HepG2 (cell line): ENCODE data around the gene EIF1. TPM values are rescaled to one million over a fixed set of nuclear protein-coding genes. Genes with fewer than 3 reads are reported as not detected.

ENCODE experiments used
- ADNP ChIP-seq: sonication (generic); formaldehyde crosslinking; IDR thresholded peaks from 2 replicates; pipeline ENCODE4 v1.4.0; 2020; ENCODE audit warnings: missing genetic modification reagents
- CSRNP2 ChIP-seq: sonication (generic); formaldehyde crosslinking; conservative IDR thresholded peaks from 2 replicates; pipeline ENCODE4 v1.8.0; 2022; ENCODE audit warnings: low read depth, missing genetic modification reagents
- DMTF1 ChIP-seq: sonication (generic); formaldehyde crosslinking; IDR thresholded peaks from 2 replicates; pipeline ENCODE4 v1.4.0; 2020; ENCODE audit warnings: mild to moderate bottlenecking, missing genetic modification reagents
- IRF9 ChIP-seq: sonication (generic); formaldehyde crosslinking; IDR thresholded peaks from 2 replicates; pipeline ENCODE4 v1.8.0; 2022; ENCODE audit warnings: missing genetic modification reagents, mild to moderate bottlenecking, borderline replicate concordance
- MATR3 ChIP-seq: sonication (generic); formaldehyde crosslinking; IDR thresholded peaks from 2 replicates; pipeline ENCODE4 v1.4.0; 2020; ENCODE audit warnings: missing genetic modification reagents
- MLLT10 ChIP-seq: sonication (generic); formaldehyde crosslinking; IDR thresholded peaks from 2 replicates; pipeline ENCODE4 v1.4.0; 2020; ENCODE audit warnings: missing genetic modification reagents
- MTF2 ChIP-seq: sonication (generic); formaldehyde crosslinking; IDR thresholded peaks from 2 replicates; pipeline ENCODE4 v1.5.0; 2020; ENCODE audit warnings: missing genetic modification reagents, borderline replicate concordance
- NCOA1 ChIP-seq: sonication (generic); formaldehyde crosslinking; IDR thresholded peaks from 2 replicates; pipeline ENCODE4 v1.9.0; 2021; ENCODE audit warnings: missing genetic modification reagents
- ZBTB20 ChIP-seq: sonication (generic); formaldehyde crosslinking; IDR thresholded peaks from 2 replicates; pipeline ENCODE4 v1.8.1; 2023; ENCODE audit warnings: missing genetic modification reagents, low read depth, mild to moderate bottlenecking, borderline replicate concordance
- ZNF180 ChIP-seq: sonication (generic); formaldehyde crosslinking; IDR thresholded peaks from 2 replicates; pipeline ENCODE4 v1.4.0; 2020; ENCODE audit warnings: low read depth, missing genetic modification reagents, borderline replicate concordance
- ZNF556 ChIP-seq: sonication (generic); formaldehyde crosslinking; IDR thresholded peaks from 2 replicates; pipeline ENCODE4 v1.4.0; 2020; ENCODE audit warnings: mild to moderate bottlenecking, missing genetic modification reagents, borderline replicate concordance
- polyA plus RNA-seq, 8 experiments: library from polyadenylated mRNA; depleted of rRNA in 3 of 8; stranded (reverse) in 7 of 8; unstranded in 1 of 8; fragments of >200 nt; fragmentation: Illumina TruSeq in 4 of 8; extraction: Trizol in 4 of 8; gene quantifications; 2 replicates each; pipeline versions ENCODE4 v1.2.1 to v1.2.3, GENCODE V29; 2011 to 2016; ENCODE audit warnings: low read depth in 4 of 8, missing spikeins in 1 of 8, mixed read lengths in 1 of 8; ENCODE audit not compliant: insufficient read depth in 1 of 8
- total RNA-seq, 5 experiments: library from RNA; depleted of rRNA; stranded (reverse); fragments of >200 nt; fragmentation: Illumina TruSeq; extraction: Trizol; gene quantifications; 2 replicates each; pipeline ENCODE4 v1.2.3, GENCODE V29; 2016; ENCODE audit warnings: low read depth in 1 of 5
- TF ChIP-seq, protein P1 (sequence below): sonication (generic); formaldehyde crosslinking; conservative IDR thresholded peaks from 2 replicates; pipeline ENCODE4 v1.4.0; 2020; ENCODE audit warnings: missing genetic modification reagents
- TF ChIP-seq, protein P2 (sequence below): sonication (generic); formaldehyde crosslinking; IDR thresholded peaks from 2 replicates; pipeline ENCODE4 v1.5.0; 2020; ENCODE audit warnings: missing genetic modification reagents
- TF ChIP-seq, protein P3 (sequence below): sonication (generic); formaldehyde crosslinking; IDR thresholded peaks from 2 replicates; pipeline ENCODE4 v1.4.0; 2020; ENCODE audit warnings: mild to moderate bottlenecking, missing genetic modification reagents
- TF ChIP-seq, protein P4 (sequence below): sonication (generic); formaldehyde crosslinking; IDR thresholded peaks from 2 replicates; pipeline ENCODE4 v1.5.0; 2020; ENCODE audit warnings: mild to moderate bottlenecking, missing genetic modification reagents

Gene EIF1
- total and polyA plus RNA-seq, 2 of the 13 experiments (the other 11 are each of a cell fraction or from before 2014, with no cell fraction given): 147 to 517 TPM

DNA sequence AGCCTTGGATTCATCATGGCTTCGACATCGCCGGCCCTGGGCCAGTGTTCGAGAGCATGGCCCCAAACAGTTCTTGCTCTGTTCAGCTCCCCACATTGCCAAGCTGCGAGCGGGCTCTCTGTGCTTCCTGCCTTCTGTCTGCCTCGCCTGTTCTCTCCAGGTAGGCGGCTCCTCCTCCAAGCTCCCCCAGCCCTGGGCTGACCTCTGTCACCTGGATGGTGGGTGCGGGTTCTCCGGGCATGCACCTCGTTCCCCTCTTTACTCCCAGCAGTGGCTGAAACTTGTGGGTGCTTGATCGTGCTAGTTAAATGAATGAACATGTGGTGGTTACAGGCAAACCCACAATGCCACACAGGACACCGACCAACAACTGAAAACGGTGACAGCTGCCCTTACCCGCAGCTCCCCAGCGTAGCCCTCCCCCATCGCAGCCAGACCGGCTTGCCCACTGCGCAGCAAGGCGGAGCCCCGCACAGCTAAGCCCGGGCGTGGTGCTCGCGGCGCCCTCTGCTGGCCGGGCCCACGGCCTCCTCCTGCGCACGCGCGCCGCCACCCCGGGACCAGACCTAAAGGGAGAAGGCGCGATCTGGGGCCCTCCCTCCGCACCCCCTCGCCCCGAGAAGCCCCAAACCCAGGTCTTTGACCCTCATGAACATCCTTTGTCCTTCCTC is 23.0 kb upstream of the EIF1 start (continued):
- 0 out of 2 replicates have a peak, but pooled peaks have one; percentile 40 for TF ChIP-seq ZBTB20 (CRISPR knock-in tag)
- TF ChIP-seq MTF2: no peak; the same call in 1 of the 2 replicates
- TF ChIP-seq, protein P1, sequence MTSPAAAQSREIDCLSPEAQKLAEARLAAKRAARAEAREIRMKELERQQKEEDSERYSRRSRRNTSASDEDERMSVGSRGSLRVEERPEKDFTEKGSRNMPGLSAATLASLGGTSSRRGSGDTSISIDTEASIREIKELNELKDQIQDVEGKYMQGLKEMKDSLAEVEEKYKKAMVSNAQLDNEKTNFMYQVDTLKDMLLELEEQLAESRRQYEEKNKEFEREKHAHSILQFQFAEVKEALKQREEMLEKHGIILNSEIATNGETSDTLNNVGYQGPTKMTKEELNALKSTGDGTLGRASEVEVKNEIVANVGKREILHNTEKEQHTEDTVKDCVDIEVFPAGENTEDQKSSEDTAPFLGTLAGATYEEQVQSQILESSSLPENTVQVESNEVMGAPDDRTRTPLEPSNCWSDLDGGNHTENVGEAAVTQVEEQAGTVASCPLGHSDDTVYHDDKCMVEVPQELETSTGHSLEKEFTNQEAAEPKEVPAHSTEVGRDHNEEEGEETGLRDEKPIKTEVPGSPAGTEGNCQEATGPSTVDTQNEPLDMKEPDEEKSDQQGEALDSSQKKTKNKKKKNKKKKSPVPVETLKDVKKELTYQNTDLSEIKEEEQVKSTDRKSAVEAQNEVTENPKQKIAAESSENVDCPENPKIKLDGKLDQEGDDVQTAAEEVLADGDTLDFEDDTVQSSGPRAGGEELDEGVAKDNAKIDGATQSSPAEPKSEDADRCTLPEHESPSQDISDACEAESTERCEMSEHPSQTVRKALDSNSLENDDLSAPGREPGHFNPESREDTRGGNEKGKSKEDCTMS: no peak
- no peak for TF ChIP-seq NCOA1 (CRISPR knock-in tag)
- peak; percentile 79; the same call in 1 of the 2 replicates for TF ChIP-seq IRF9 (CRISPR knock-in tag)
- TF ChIP-seq, protein P2, sequence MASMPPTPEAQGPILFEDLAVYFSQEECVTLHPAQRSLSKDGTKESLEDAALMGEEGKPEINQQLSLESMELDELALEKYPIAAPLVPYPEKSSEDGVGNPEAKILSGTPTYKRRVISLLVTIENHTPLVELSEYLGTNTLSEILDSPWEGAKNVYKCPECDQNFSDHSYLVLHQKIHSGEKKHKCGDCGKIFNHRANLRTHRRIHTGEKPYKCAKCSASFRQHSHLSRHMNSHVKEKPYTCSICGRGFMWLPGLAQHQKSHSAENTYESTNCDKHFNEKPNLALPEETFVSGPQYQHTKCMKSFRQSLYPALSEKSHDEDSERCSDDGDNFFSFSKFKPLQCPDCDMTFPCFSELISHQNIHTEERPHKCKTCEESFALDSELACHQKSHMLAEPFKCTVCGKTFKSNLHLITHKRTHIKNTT: no peak
- no peak for TF ChIP-seq DMTF1
- no peak; the same call in 1 of the 2 replicates for TF ChIP-seq ZNF556
- TF ChIP-seq, protein P3, sequence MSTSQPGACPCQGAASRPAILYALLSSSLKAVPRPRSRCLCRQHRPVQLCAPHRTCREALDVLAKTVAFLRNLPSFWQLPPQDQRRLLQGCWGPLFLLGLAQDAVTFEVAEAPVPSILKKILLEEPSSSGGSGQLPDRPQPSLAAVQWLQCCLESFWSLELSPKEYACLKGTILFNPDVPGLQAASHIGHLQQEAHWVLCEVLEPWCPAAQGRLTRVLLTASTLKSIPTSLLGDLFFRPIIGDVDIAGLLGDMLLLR (CRISPR knock-in tag): peak; percentile 70; the same call in 1 of the 2 replicates
- no peak; the same call in 1 of the 2 replicates for TF ChIP-seq MATR3 (CRISPR knock-in tag)
- TF ChIP-seq ADNP (CRISPR knock-in tag): no peak
- TF ChIP-seq MLLT10: no peak
- TF ChIP-seq, protein P4, sequence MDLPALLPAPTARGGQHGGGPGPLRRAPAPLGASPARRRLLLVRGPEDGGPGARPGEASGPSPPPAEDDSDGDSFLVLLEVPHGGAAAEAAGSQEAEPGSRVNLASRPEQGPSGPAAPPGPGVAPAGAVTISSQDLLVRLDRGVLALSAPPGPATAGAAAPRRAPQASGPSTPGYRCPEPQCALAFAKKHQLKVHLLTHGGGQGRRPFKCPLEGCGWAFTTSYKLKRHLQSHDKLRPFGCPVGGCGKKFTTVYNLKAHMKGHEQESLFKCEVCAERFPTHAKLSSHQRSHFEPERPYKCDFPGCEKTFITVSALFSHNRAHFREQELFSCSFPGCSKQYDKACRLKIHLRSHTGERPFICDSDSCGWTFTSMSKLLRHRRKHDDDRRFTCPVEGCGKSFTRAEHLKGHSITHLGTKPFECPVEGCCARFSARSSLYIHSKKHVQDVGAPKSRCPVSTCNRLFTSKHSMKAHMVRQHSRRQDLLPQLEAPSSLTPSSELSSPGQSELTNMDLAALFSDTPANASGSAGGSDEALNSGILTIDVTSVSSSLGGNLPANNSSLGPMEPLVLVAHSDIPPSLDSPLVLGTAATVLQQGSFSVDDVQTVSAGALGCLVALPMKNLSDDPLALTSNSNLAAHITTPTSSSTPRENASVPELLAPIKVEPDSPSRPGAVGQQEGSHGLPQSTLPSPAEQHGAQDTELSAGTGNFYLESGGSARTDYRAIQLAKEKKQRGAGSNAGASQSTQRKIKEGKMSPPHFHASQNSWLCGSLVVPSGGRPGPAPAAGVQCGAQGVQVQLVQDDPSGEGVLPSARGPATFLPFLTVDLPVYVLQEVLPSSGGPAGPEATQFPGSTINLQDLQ (CRISPR knock-in tag): no peak
- TF ChIP-seq CSRNP2: no peak
- TF ChIP-seq ZNF180 (CRISPR knock-in tag): no peak
